GM18508 (cell line): ENCODE results near the gene ELOVL3.
"Not testable (repeated sequence)": the region's sequence is repeated elsewhere in the genome, so short reads cannot be mapped to it uniquely, and the experiment has no call there.

ENCODE experiments used
- ATAC-seq: cut with Tn5 transposase; IDR thresholded peaks from one replicate; pipeline ENCODE4 v1.9.1; 2021; ENCODE audit warnings: moderate number of reproducible peaks; ENCODE audit not compliant: insufficient read depth, unreplicated experiment

ELOVL3 gene

DNA sequence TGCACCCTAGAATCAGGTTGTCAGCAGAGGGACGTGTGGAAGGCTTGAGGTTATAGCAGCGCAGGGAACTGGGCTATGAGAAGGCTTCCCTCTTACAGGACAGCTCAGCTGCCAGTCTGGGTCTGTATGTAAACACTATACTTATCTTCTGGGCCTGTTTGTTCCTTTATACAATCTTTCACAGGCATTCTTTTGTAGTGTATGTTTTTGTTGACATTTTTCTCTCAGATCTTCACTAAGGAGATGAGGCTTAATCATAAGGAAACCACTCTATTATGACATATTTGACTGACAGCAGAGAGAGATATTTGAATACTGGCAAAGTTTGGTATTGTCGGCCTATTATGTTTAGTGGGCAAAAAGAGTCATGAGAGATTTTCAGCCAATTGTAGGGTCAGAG lies 20.2 kb downstream of the ELOVL3 start:
- no peak for ATAC-seq

DNA sequence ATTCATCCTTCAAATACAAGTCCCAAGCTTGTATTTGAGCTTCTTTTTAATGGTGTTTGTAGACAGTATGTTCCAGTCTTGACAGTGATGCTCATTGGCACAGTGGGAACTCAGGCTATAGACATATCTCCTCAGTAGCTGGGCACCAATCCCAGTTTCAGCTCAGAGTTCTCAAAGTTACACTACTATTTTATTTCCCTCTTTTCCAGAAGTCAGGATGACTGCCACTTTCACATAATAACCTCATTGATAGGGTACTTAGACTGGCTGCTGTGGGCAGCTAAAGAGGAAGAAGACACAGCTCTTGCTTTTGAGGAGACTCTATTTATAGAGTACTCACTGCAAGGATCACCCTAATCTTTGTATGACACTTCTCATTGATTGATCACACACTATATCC lies 21.6 kb downstream of the ELOVL3 start:
- no peak for ATAC-seq

GRCh38 chr10:102252508-102252907 lies 26.4 kb downstream of the ELOVL3 start:
- not testable (repeated sequence) for ATAC-seq

- ATAC-seq = no peak
Observed at GRCh38 chr10:102254426-102254825, 28.3 kb downstream of the ELOVL3 start.

- ATAC-seq = no peak
Observed at GRCh38 chr10:102255404-102255803, 29.3 kb downstream of the ELOVL3 start.

GRCh38 chr10:102261196-102261595 lies 35.1 kb downstream of the ELOVL3 start:
- ATAC-seq = no peak

DNA sequence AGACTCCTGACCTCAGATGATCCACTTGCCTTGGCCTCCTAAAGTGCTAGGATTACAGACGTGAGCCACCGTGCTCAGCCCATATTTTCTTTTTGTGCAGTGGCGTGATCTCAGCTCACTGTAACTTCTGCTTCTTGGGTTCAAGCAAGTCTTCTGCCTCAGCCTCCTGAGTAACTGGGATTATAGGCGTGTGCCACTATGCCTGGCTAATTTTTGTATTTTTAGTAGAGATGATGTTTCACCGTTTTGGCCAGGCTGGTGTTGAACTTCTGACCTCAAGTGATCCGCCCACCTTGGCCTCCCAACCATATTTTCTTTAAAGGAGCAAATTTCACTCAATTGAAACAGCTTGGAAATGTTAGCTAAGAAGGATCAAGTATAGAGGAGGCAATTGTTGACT lies 35.7 kb downstream of the ELOVL3 start:
- no peak for ATAC-seq

- ATAC-seq = no peak
Observed at GRCh38 chr10:102262744-102263370, 36.8 kb downstream of the ELOVL3 start.

DNA sequence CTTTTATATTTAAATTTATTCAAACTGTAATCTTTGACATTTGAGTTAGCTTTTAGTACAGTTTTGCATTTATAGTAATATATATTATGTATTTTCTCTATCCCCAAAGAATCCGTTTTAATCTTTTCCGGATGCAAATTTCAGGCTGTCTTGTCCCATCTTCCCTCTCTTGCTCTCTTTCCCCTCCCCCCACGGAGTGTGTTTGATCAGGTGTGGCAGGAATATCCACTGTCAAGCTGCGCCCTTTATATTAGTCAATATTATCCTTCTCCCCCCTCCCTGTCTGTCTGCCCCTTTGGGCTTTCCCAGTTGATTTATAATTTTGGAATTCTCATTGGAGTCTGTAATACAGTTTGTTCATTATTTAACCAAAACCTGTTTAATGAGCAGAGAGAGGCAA lies 38.3 kb downstream of the ELOVL3 start:
- ATAC-seq = no peak

DNA sequence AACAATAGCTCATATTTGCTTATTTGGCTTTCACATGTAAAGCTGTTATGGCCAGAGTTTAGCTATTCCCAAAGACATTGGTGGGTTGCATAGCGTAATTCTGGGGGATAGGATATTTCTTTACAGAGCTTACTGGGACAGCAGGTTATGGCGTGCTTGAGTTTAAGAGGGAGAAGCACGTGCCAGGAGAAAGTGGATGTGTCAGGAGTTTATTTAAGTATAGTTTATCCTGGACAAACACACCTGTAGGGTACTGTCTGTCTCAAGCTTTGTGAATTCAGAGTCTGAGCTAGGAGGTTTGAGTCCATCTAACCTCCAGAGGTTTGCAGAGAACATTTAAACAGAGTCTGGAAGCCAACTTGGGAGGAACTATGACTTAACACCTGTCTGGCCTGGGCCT lies 40.6 kb downstream of the ELOVL3 start:
- ATAC-seq = no peak

DNA sequence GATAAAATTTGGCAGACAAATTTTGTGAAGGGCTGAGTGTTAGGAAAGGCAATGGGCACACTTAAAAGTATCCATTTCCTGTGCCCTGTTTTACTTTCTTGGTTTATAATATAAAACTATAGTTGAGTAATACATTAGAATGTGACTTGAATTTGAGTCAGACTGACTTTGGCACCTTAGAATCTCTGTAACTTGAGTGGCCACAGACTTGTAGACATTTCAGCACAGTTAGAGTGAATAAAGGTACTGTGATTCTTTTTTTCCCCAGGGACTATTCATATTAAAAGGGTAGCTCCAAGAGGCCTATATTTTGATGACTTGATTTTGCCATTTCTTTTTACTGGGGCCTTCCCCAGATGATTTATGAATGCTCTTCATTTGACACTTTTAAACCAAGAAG lies 41.6 kb downstream of the ELOVL3 start:
- no peak for ATAC-seq

GRCh38 chr10:102268375-102268888 lies 42.3 kb downstream of the ELOVL3 start:
- no peak for ATAC-seq

DNA sequence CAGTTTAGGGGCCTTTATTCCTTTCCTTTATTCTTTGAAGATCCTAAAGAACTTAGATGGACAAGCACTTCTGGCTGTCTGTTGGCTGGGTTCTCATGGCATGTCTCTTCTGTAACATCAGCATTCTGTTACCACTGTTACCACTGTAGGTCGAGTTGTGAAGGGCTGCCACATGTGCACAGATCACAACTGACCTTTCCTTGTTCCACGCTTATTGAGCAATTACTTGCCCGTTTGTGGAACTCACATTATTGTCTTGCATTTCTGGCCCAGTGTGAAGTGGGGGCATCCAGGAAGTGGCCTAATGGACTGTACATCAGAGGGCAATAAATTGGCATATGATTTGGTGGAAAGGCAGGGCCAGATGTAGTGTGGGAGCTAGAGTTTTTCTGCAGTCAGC lies 42.9 kb downstream of the ELOVL3 start:
- no peak for ATAC-seq

GRCh38 chr10:102274062-102274461 lies 48.0 kb downstream of the ELOVL3 start:
- no peak for ATAC-seq

DNA sequence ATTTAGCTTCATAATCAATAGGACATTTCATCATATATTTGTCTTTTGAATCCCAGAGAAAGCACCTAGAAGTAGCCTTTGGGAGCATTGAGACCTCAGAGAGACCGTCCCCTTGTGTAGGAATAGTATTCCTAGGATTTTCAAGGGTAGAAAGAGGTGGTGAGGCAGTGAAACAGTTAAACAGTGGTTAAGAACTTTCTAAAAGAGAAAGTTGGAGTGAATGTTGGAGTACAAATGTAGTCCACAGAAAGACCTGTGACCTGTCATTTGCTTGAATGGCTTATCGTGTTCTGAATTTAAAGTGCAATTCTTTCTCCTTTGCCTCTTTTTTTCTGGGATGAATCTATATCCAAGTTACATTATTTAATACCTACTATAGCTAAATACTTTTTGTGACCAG lies 49.2 kb downstream of the ELOVL3 start:
- ATAC-seq = no peak

DNA sequence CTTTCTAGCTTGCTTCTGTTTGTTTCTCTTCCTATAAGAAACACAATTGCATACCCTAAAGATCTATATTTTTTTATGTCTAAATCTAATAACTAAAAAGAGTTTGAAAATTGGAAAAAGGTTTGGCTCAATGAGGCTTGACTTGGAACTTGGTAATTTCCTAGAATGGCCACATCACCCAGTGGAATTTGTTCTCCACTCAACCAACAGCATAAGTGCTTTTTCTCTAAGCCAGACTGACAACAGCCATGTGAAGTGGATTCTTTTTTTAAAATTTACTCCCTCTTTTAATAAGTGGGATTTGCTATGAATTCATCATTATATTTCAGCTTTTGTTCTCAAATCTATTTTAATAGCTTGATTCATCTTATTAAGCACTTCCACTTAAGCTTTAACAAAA lies 53.0 kb downstream of the ELOVL3 start:
- ATAC-seq = no peak
